ENCODE data around the gene MRPS34.

Gene MRPS34

GRCh38 chr16:1794221-1794871 lies 21.4 kb upstream of the MRPS34 start:
- no peak for DNase-seq

- no peak for DNase-seq
Observed at GRCh38 chr16:1793578-1794220, 20.8 kb upstream of the MRPS34 start, which contains the start of gene IGFALS. Gene IGFALS, minus strand, starts transcription at chr16:1793705. Its CDS starts 53 bp downstream, at chr16:1793652.

GRCh38 chr16:1792836-1793577 lies 20.1 kb upstream of the MRPS34 start:
- DNase-seq = no peak

- no peak for DNase-seq
Observed at GRCh38 chr16:1791943-1792812, 19.2 kb upstream of the MRPS34 start.

GRCh38 chr16:1791256-1791942 lies 18.5 kb upstream of the MRPS34 start:
- no peak for DNase-seq

GRCh38 chr16:1790611-1791255 lies 17.8 kb upstream of the MRPS34 start:
- DNase-seq = no peak

- no peak for DNase-seq
Observed at GRCh38 chr16:1790261-1790610, 17.3 kb upstream of the MRPS34 start.

GRCh38 chr16:1789643-1790045 lies 16.7 kb upstream of the MRPS34 start:
- no peak for DNase-seq

- no peak for DNase-seq
Observed at GRCh38 chr16:1788708-1789100, 15.8 kb upstream of the MRPS34 start.

- DNase-seq = no peak
Observed at GRCh38 chr16:1788095-1788707, 15.3 kb upstream of the MRPS34 start.

- DNase-seq = no peak
Observed at GRCh38 chr16:1787322-1788094, 14.6 kb upstream of the MRPS34 start.

- no peak for DNase-seq
Observed at GRCh38 chr16:1787056-1787321, 14.1 kb upstream of the MRPS34 start.

GRCh38 chr16:1786242-1787055 lies 13.5 kb upstream of the MRPS34 start:
- no peak for DNase-seq

- no peak for DNase-seq
Observed at GRCh38 chr16:1785846-1786170, 12.9 kb upstream of the MRPS34 start.

GRCh38 chr16:1784977-1785845 lies 12.3 kb upstream of the MRPS34 start:
- no peak for DNase-seq

GRCh38 chr16:1782408-1783264 lies 9.7 kb upstream of the MRPS34 start, which contains the start of the genes NUBP2 and SPSB3:
Gene NUBP2, plus strand, starts transcription at chr16:1782960. Its CDS starts 61 bp downstream, at chr16:1783021.
Gene SPSB3, minus strand, starts transcription at chr16:1782571. Its CDS starts 1,088 bp downstream, at chr16:1781483.
- DNase-seq = peak; percentile 98

GRCh38 chr16:1781758-1782407 lies 8.9 kb upstream of the MRPS34 start:
- DNase-seq = peak; percentile 40
